A673 (cell line): ENCODE data around the gene GADD45GIP1. TPM values are rescaled to one million over a fixed set of nuclear protein-coding genes. Genes with fewer than 3 reads are reported as not detected.
A peak's percentile ranks its signal among the peaks of the same experiment; 100 is the strongest.

Source experiments
- BruUV-seq: library from RNA; stranded (reverse); fragments of 400-500 nt; replicated peaks from 2 replicates; lab custom pipeline; 2021; lab: Mats Ljungman, UMichigan
- CTCF ChIA-PET: fragments of 300-600 bp; sonication (Branson Sonifier 250); formaldehyde crosslinking; loops from one replicate; lab custom pipeline; 2022; ENCODE audit warnings: antibody characterized with exemption; lab: Charles Lee
- POLR2A ChIA-PET: fragments of 300-600 bp; sonication (Branson Sonifier 250); formaldehyde crosslinking; loops from one replicate; lab custom pipeline; 2022; ENCODE audit warnings: antibody characterized with exemption; ENCODE audit not compliant: low non-redundant PET; lab: Charles Lee
- DNase-seq: peaks from one replicate; pipeline ENCODE4 v3.0.0-alpha.2; 2015; ENCODE audit warnings: low spot score
- H3K27ac ChIP-seq: fragments of 200-600 bp; sonication (generic); 2 replicates; pipeline ENCODE4 v1.5.1; 2016; ENCODE audit warnings: mixed run types, low read depth, mild to moderate bottlenecking, mixed read lengths, antibody characterized with exemption, low read length; ENCODE audit not compliant: poor library complexity, severe bottlenecking
- H3K27me3 ChIP-seq: fragments of 200-600 bp; sonication (generic); replicated peaks from 2 replicates; pipeline ENCODE4 v1.6.1; 2017; ENCODE audit warnings: mixed run types, low read depth, mild to moderate bottlenecking, mixed read lengths, antibody characterized with exemption, low read length; ENCODE audit not compliant: insufficient read depth, poor library complexity
- H3K36me3 ChIP-seq: fragments of 200-600 bp; sonication (generic); 2 replicates; pipeline ENCODE4 v1.6.1; 2016; ENCODE audit warnings: mixed run types, mild to moderate bottlenecking, mixed read lengths, antibody characterized with exemption, low read length; ENCODE audit not compliant: insufficient read depth, poor library complexity, severe bottlenecking
- H3K4me1 ChIP-seq: fragments of 200-600 bp; sonication (generic); 2 replicates; pipeline ENCODE4 v1.6.1; 2017; ENCODE audit warnings: mixed run types, mild to moderate bottlenecking, mixed read lengths, antibody characterized with exemption, low read length; ENCODE audit not compliant: insufficient read depth, poor library complexity, severe bottlenecking
- H3K4me3 ChIP-seq: fragments of 200-600 bp; sonication (generic); 2 replicates; pipeline ENCODE4 v1.5.1; 2016; ENCODE audit warnings: low read depth, mixed run types, mild to moderate bottlenecking, mixed read lengths, low read length; ENCODE audit not compliant: poor library complexity, severe bottlenecking
- H3K9me3 ChIP-seq: fragments of 200-600 bp; sonication (generic); 2 replicates; pipeline ENCODE4 v1.6.1; 2016; ENCODE audit warnings: mixed run types, low read depth, mild to moderate bottlenecking, mixed read lengths, antibody characterized with exemption, low read length; ENCODE audit not compliant: poor library complexity, severe bottlenecking
- EZH2 ChIP-seq: fragments of 200-600 bp; sonication (generic); IDR thresholded peaks from 2 replicates; pipeline ENCODE4 v1.6.1; 2017; ENCODE audit warnings: borderline replicate concordance, low read depth, mild to moderate bottlenecking, mixed read lengths, antibody characterized with exemption, low read length; ENCODE audit not compliant: poor library complexity, severe bottlenecking
- intact Hi-C: fragments of 100-400 bp; cut with micrococcal nuclease; formaldehyde crosslinking; loops from one replicate; pipeline ENCODE4 v1.10.0; 2022; ENCODE audit not compliant: unreplicated experiment
- total RNA-seq: library from RNA; stranded (reverse); gene quantifications from 2 replicates; pipeline ENCODE4 v1.2.3, GENCODE V29; 2021
- TF ChIP-seq, protein P1 (sequence below): fragments of 300-800, 200-600 bp; sonication (generic); conservative IDR thresholded peaks from 2 replicates; pipeline ENCODE4 v1.5.1; 2017; ENCODE audit warnings: low read depth, mild to moderate bottlenecking, antibody characterized with exemption, low read length, moderate library complexity, mixed read lengths

GADD45GIP1 gene
- total RNA-seq, 1 experiment from 2014 or later: 67.5 TPM

DNA sequence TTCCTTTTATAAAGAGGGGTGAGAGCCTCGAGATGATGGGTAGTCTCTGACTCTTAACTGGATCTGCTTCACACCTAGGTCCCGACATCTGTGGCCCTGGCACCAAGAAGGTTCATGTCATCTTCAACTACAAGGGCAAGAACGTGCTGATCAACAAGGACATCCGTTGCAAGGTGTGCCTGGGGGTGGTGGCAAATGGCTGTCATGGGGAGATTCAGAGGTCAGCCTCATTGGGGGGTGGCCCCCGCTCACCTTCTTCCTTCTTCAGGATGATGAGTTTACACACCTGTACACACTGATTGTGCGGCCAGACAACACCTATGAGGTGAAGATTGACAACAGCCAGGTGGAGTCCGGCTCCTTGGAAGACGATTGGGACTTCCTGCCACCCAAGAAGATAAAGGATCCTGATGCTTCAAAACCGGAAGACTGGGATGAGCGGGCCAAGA, 17.0 kb downstream of the GADD45GIP1 start:
- Histone ChIP-seq H3K4me3 (peak overlapping the region; percentile 91), H3K36me3 (peaks cover 62% of the 10 kb centered on the region), H3K4me1 (peaks cover 32% of the 10 kb centered on the region), H3K27me3 (no peaks in the 10 kb centered on the region), H3K9me3 (no peaks in the 10 kb centered on the region), H3K27ac (peak overlapping the region; percentile 95)
- BruUV-seq: no TSS peak
- POLR2A ChIA-PET: no interaction called here
- intact Hi-C loops: no loop called here
- TF ChIP-seq, protein P1, sequence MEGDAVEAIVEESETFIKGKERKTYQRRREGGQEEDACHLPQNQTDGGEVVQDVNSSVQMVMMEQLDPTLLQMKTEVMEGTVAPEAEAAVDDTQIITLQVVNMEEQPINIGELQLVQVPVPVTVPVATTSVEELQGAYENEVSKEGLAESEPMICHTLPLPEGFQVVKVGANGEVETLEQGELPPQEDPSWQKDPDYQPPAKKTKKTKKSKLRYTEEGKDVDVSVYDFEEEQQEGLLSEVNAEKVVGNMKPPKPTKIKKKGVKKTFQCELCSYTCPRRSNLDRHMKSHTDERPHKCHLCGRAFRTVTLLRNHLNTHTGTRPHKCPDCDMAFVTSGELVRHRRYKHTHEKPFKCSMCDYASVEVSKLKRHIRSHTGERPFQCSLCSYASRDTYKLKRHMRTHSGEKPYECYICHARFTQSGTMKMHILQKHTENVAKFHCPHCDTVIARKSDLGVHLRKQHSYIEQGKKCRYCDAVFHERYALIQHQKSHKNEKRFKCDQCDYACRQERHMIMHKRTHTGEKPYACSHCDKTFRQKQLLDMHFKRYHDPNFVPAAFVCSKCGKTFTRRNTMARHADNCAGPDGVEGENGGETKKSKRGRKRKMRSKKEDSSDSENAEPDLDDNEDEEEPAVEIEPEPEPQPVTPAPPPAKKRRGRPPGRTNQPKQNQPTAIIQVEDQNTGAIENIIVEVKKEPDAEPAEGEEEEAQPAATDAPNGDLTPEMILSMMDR: no peak
- TF ChIP-seq EZH2: no peak
- no peak for DNase-seq
- CTCF ChIA-PET: no interaction called here

DNA sequence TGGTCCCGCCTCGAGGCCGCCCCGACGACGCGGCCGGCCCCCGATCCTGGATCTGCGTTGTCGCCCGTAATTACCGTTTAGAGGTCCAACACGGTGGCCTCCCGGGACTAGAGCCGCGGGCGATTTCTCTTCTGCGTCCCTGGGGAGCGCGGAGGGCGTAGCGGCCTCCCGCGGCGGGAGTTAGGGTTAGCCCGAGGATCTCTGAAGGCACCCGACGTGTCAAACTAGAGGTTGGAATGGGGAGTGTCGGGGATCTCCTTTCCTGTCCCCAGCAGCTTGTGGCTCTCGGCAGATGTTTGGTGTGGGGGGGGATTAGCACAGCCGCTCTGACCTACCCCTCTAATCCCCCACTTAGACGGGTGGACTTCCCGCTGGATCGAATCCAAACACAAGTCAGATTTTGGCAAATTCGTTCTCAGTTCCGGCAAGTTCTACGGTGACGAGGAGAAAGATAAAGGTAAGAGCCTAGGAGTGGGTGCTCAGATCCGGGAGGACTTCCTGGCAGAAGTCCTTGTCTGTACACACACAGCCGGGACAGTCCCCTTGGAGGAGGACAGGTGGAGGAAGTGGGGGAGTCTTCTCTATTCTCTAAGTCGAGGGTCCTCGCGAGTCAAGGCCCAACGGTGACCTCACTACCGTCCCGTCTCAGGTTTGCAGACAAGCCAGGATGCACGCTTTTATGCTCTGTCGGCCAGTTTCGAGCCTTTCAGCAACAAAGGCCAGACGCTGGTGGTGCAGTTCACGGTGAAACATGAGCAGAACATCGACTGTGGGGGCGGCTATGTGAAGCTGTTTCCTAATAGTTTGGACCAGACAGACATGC, 18.0 kb downstream of the GADD45GIP1 start:
- H3K4me1 ChIP-seq: peaks cover 32% of the 10 kb centered on the region
- TF ChIP-seq, protein P1: 0 out of 2 replicates have a peak, but pooled peaks have one; percentile 18
- TF ChIP-seq EZH2: no peak
- H3K36me3 ChIP-seq: peaks cover 52% of the 10 kb centered on the region
- CTCF ChIA-PET: no interaction called here
- peak overlapping the region; percentile 91 for H3K4me3 ChIP-seq
- TSS peak; percentile 72 for BruUV-seq
- POLR2A ChIA-PET: no interaction called here
- intact Hi-C loops: no loop called here
- H3K9me3 ChIP-seq: no peaks in the 10 kb centered on the region
- H3K27ac ChIP-seq: peak overlapping the region; percentile 95
- DNase-seq: no peak
- no peaks in the 10 kb centered on the region for H3K27me3 ChIP-seq

DNA sequence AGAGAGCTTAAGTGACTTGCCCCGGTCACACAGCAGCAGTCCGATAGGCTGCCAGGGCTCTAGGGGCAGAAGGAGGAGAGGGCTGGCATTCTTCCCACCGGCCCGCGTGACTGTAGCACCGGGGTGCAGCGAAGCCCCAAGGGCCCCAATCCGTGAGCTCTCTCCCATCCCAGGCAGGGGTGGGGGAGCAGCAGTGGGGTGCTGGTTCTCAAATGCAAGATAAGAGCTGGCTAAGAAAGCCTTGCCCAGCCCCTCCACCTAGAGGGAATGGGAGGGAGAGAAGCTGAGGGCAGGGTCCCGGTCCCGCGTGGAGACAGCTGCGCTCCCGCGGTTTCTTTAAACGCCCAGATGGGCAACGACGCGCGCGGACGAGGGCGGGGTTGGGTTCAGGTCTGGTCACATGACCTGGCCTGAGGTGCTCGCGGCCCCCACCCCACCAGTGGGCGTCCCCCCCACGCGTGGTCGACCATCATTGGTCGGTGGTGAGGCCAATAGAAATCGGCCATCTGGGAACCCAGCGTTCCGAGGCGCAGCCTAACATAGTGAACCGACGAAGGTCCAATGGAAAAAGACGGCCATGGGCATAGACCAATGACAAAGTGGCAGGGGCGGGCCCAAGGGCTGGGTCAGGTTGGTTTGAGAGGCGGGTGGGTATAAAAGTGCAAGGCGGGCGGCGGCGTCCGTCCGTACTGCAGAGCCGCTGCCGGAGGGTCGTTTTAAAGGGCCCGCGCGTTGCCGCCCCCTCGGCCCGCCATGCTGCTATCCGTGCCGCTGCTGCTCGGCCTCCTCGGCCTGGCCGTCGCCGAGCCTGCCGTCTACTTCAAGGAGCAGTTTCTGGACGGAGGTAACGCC, 18.9 kb downstream of the GADD45GIP1 start, which contains the start of gene CALR:
CALR (plus strand) TSS at position 683 of the 852 bp plus-strand sequence; CDS start at position 754, 71 bp downstream.
- H3K4me1 ChIP-seq: peaks cover 32% of the 10 kb centered on the region
- BruUV-seq: no TSS peak
- ChIA-PET CTCF (interaction anchor here (0.5 to 0.6 kb wide), 2 partner anchors 161 to 162 kb away, joined by 3 to 4 read pairs; no protein-coding TSS in a partner anchor), POLR2A (no interaction called here)
- peak within 1 kb of the TSS; percentile 91 for H3K4me3 ChIP-seq
- TF ChIP-seq, protein P1: no peak
- TF ChIP-seq EZH2: no peak
- peaks cover 44% of the 10 kb centered on the region for H3K36me3 ChIP-seq
- no peaks in the 10 kb centered on the region for H3K9me3 ChIP-seq
- DNase-seq: peak; percentile 100
- peak within 1 kb of the TSS; percentile 95 for H3K27ac ChIP-seq
- H3K27me3 ChIP-seq: no peaks in the 10 kb centered on the region
- intact Hi-C loops: no loop called here
